Activated CD8-positive, alpha-beta memory T cell treated with anti-CD3 and anti-CD28 coated beads, Interleukin-2, amount 50 U/mL, for 48 hours (primary cell): Measurements from ENCODE around the gene CDH23.
A peak's percentile ranks its signal among the peaks of the same experiment; 100 is the strongest.

Experiments
- DNase-seq: peaks from one replicate; pipeline ENCODE4 v3.0.0-alpha.2; 2020

CDH23 gene

DNA sequence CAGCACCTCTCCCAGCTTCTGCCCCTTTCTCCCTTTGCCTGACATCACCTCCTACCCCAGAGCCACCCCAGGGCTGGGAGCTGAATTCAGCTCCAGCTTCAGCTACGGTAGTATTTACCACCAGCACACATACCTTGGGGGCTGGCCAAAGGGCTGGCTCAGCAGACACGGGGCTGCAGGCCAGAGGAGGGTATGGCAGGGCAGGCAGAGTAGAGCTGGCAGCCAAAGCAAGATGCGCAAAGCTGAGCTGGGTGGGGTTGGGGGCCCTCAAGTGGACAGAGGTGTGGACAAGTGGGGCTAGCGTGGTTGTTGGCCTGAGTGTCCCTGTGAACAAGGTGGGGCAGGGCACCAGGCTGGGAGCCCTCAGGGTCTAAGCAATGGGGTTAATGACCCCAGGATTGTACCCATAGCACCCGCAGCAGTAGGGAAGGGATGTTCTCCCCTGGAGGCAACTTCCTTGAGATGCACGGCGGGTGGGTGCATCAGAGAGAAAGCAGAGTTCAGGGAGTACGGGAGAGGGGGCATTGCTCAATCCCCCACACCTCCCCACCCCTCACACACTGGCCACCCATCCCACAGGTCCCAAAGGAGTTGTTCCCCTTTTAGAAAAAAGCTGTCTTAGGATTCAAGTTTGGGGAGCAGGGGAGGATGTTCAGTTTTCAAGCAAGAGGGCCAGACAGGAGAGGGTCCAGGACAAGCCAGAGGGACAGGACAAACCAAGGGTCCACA lies 368.6 kb downstream of the CDH23 start:
- no peak for DNase-seq

GRCh38 chr10:71765906-71766716 lies 369.4 kb downstream of the CDH23 start:
- no peak for DNase-seq

DNA sequence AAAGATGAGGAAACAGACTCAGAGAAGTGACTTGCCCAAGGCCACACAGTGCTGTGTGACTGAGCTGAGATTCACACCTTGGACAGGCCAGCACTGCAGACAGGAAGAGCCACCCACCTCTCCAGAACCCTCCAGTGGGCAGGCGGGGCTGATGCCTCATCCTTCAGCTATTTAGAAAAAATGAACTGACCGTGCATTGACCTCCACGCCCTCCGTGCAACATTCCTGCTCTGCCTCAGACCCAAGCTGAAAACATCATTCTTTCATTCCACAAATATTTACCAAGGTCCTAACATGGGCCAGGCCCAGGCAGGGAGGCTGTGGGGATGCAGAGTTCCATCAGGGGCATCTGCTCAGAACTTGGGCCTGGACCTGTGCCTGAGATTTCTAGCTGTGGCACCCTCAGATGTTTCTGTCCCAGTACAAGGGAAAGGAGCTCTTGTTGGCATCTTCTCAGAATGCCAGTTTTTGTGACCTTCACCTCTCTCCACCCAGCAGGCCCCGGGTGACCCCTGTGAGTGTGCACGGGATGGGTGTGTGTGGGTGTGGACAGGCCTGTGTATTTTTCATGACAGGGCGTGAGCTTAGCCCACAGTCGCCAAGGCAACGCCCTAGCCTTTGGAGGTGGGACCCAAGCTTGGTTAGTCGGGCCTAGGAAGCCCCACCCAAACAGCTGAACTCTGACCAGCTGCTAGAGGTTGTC lies 370.1 kb downstream of the CDH23 start:
- no peak for DNase-seq

DNA sequence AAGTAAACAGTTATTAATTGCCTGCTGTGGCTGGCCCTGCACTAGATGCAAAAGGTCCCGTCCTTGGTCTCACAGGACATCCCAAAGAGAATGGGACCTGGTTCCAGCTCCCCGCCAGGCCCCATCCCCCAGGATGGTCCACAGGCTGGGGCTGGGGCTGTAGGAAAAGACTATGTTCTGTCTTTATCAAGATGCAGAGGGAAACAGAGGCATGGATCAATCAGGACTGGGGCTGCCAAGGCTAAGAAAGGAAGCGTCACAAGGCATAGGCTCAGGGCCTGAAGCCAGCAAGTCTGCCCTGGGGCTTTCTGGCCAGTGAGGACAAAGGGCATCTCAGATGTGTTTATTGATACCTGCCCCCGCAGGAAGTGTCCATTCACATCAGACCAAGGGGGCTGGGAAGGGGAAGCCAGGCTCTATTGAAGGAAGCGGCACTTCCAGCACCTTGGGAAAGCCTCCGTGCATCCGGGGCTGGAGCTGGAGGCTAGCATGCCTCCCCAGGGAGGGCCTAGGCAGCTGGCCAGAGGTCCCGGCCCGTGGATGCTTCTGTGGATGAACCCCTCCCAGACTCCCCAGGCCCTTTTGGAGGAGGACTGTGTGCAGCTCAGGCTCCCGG lies 370.8 kb downstream of the CDH23 start:
- DNase-seq, result no peak

- no peak for DNase-seq
These were observed 372.6 kb downstream of the CDH23 start for GRCh38 chr10:71769279-71769823.

- no peak for DNase-seq
These were observed 373.5 kb downstream of the CDH23 start for GRCh38 chr10:71770255-71770654.

GRCh38 chr10:71770789-71771188 lies 374.1 kb downstream of the CDH23 start:
- no peak for DNase-seq

DNA sequence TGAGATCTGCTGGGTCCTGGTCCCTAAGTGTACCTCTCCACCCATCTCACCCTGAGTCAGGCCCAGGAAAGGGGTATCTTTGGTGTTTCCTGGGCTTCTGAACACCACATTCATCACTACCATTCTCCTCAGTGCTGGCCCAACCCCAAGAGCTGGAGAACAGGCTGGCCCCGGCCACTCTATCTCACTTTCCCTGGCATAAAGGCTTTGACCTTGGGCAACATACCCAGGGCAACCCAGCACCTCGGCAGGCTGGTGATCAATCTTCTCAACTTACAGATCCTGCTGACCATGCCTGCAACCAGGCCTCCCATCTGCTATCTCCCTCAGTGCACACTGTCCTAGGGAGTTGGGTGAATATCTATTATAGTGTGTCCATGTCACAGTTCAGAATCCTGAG lies 374.5 kb downstream of the CDH23 start:
- no peak for DNase-seq

DNA sequence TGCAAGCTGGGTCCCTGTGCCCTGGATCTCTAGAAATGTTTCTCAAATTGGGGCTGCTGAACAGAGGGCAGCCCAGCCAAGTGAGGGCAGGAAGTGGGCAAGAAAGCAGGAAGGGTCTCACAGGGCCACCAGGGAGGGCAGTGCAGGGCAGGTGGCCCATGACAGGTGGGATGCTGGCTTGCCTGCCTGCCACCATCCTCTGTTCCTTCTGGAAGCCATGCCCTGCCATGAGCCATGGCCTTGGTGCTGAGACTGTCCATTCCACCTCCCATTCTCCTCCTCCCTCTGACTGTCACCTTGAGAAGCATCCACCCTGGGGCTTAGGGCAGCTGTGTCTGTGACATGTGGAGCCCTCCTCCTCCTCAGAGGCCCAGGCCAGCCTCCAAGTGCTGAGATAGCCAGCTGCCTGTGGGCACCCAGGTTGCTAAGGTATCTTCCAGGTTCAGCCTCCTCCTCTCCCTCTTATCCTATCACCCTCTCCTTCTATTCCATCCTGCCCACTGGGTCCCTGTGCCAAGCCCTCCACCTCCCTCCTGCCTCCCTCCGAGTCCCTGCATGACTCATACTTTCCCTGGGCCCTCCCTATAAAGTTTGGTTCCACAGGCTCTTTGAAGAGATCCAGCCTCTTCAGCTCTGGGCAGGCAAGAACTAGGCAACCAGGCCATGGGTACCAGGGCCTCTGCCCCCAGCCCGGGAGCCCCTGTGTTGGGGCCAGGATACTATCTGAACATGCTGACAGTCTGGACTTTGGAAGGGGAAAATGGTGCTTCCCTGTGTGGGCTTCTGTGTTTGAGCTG lies 375.3 kb downstream of the CDH23 start:
- DNase-seq, result peak; percentile 63

DNA sequence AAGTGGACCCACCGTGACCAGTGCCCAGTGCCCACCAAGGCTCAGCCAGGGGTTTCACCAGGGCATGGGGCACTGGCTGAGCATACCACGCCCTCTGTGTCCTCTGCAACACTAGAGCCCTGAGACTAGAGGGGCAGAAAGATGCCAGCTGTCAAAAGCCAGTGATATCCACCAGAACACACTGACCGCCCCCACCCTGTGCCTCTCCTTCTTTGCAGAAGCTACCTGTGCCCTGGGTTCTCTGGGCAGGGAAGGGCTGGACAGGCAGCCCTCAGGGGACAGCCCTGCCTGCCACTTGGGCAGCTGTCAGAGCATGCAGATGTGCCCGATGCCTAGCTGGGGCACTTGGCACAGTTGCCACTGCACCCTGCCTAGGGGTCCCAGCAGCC lies 376.1 kb downstream of the CDH23 start:
- no peak for DNase-seq

GRCh38 chr10:71773221-71773971 lies 376.7 kb downstream of the CDH23 start, which contains the start of gene VSIR:
TSS of gene VSIR (minus strand) at chr10:71773520. CDS start at chr10:71773439, 81 bp downstream.
- peak; percentile 99 for DNase-seq

GRCh38 chr10:71774916-71775702 lies 378.4 kb downstream of the CDH23 start:
- no peak for DNase-seq

GRCh38 chr10:71776481-71776925 lies 379.8 kb downstream of the CDH23 start:
- no peak for DNase-seq

- DNase-seq, result no peak
These were observed 380.7 kb downstream of the CDH23 start for GRCh38 chr10:71777213-71777985.

DNA sequence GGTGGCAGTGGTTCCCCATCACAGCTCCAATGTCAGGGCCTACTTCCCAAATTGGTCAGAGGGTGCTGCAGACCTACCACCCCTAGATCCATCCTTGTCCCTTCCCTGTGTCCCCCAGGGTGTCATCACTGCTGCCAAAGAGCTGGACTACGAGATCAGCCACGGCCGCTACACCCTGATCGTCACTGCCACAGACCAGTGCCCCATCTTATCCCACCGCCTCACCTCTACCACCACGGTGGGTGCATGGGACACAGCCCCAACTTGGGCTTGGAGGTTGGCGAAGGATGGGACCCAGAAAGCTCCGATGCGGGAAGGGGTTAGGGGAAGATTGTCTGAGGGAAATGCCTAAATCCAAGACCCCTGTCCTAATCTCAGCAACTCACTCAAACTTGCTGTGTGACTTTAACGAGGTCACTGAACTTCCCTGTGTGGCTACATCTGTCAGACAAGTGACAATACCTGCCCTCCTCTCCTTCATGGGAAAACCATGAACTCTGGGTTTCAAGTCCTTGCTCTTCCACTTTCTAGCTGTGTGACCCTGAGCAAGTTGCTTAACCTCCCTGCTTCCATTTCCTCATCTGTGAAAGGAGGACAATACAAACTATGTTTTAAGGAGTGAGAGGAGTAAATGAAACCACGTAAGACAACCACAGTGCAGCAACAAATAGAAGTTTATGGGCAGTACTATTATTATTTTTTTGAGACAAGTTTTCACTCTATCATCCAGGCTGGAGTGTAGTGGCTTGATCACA lies 381.5 kb downstream of the CDH23 start:
- DNase-seq, result no peak

DNA sequence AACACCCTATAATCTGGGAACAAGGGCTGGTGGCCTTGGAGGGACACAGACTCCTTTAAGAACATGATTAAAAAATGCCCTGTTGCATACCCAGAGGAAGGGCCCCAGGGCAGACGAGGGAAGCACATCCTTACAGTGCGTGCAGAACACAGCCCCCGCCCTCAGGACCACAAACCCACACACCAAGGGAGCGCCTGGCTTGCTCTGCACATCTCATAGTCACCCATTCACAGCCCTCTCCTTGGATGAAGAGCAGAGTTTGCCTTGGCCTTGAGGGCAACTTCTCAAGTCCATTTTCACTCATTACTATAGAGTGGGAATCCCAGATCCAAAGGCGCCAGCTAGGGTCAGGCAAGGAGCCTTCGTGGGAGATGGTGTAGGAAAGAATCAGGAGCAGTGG lies 382.9 kb downstream of the CDH23 start:
- no peak for DNase-seq

DNA sequence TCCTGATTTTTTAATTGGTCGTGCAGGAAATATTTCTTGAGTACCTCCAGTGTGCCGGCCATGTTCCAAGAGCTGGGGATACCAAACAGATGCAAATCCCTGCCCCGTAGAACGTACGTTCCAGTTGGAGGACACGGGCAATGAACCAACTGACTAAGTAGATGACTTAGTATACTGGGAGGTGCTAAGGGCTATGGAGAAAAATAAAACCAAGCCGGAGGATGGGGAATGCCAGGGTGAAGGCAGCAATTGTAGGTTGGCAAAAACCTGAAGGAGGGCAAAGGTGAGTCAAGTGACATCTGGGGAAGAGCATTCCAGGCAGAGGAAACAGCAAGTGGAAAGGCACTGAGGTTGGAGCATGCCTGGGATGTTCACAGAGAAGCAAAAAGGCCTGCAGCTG lies 383.4 kb downstream of the CDH23 start:
- no peak for DNase-seq

DNA sequence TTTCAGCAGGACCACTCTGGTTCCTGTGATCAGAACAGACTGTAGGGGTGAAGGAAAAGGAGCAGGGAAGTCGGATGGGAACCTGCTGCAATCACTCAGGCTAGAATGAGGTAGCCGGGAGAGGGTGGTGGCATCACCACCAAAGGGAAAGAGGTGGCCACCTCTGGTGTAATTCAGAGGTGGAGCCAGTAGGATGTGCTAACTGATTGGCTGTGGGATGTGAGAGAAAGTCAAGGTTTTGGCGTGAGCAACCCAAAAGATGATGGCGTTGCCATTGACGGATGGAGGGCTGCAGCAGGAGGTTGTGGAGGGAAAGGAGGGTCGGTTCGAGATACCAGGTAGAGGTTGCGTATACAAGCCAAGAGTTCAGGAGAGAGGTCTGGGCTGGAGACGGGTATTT lies 384.0 kb downstream of the CDH23 start:
- no peak for DNase-seq
